GM12801 (cell line): ENCODE measurements around the gene APBA2.

ENCODE experiments used
- TF ChIP-seq, protein P1 (sequence below): IDR thresholded peaks from one replicate; pipeline ENCODE4 v1.5.1; 2011; ENCODE audit warnings: control low read depth; ENCODE audit not compliant: insufficient read length; ENCODE audit errors: extremely low read depth

APBA2 gene

DNA sequence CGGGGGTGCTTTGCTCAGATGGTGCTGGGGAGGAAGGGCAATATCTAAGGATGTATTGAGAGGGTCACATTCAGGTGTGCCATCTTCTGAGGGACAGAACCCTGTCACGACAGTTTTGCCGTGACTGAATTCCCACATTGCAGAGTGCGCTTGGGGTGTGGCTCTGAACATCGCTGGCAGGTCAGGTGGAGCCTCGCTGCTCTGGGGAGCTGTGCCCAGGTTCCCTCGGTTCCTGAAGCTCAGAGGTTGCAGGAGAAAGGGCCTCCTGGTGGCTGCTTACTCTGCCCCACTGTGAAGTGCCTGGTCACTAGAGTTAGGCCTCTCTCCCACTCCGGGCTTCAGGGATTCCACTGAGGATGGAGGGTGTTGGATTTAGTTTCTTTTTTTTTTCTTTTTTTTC is 51.5 kb downstream of the APBA2 start:
- TF ChIP-seq, protein P1, sequence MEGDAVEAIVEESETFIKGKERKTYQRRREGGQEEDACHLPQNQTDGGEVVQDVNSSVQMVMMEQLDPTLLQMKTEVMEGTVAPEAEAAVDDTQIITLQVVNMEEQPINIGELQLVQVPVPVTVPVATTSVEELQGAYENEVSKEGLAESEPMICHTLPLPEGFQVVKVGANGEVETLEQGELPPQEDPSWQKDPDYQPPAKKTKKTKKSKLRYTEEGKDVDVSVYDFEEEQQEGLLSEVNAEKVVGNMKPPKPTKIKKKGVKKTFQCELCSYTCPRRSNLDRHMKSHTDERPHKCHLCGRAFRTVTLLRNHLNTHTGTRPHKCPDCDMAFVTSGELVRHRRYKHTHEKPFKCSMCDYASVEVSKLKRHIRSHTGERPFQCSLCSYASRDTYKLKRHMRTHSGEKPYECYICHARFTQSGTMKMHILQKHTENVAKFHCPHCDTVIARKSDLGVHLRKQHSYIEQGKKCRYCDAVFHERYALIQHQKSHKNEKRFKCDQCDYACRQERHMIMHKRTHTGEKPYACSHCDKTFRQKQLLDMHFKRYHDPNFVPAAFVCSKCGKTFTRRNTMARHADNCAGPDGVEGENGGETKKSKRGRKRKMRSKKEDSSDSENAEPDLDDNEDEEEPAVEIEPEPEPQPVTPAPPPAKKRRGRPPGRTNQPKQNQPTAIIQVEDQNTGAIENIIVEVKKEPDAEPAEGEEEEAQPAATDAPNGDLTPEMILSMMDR = no peak

DNA sequence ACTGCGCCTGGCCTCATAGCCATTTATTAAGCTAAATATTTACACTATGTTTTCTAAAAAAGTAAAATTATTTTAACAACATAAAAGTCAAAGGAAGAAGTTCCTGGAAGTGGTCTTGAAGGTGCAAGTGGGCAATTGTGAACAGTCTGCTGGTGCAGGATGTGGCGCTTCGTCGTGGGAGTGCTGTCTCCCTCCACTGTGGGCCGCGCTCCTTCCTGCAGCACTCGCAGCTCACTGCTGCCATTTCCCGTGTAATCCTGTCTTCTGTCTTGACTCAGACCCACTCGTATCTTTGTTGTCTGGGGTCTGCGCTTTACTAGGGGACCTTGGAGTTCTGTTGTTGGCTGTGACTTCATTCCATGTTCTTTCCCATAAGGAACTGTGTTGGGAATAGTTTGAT is 56.3 kb downstream of the APBA2 start:
- TF ChIP-seq, protein P1 = no peak

DNA sequence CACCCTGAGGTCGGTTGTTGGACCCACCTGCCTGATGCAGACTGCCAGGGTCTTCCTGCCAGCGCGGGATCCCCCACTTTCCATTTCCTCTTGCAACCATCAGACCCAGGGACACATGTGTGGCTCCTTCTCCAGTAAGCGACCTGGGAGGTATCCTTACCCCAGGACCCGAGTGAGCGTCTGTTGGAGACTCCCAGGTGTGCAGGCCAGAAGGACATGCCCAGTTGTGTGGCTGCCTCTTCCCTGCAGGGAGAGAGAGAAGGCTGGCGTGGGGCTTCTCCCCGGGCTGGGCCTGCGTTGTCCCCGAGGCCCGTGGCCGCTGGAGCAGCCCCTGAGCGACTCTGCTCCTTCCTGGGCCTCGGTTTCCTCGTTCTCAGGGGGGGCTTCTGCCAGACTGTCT is 56.8 kb downstream of the APBA2 start:
- TF ChIP-seq, protein P1 = no peak

- TF ChIP-seq, protein P1 = no peak
Observed at GRCh38 chr15:28943146-28943545, 57.4 kb downstream of the APBA2 start.

- TF ChIP-seq, protein P1 = no peak
Observed at GRCh38 chr15:28943611-28944230, 57.9 kb downstream of the APBA2 start.

DNA sequence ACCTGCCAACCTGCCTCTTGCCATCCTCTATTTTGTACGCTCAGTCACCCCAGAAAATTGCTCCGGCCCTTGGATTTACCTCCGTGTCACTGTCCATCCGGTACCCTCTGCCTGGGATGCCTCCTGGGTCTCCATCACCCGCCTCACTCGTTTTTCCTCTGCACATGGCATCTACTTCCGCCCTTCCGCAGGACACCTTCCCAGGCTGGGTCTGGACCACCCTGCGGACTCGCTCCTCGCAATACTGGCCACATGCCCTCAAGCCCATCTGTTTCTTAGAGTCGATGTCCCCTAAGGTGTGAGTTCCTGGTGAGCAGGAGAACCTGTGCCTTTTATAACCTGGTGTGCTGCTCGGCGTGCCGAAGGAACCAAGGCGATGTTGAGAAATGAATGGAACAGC is 58.5 kb downstream of the APBA2 start:
- TF ChIP-seq, protein P1 = no peak

DNA sequence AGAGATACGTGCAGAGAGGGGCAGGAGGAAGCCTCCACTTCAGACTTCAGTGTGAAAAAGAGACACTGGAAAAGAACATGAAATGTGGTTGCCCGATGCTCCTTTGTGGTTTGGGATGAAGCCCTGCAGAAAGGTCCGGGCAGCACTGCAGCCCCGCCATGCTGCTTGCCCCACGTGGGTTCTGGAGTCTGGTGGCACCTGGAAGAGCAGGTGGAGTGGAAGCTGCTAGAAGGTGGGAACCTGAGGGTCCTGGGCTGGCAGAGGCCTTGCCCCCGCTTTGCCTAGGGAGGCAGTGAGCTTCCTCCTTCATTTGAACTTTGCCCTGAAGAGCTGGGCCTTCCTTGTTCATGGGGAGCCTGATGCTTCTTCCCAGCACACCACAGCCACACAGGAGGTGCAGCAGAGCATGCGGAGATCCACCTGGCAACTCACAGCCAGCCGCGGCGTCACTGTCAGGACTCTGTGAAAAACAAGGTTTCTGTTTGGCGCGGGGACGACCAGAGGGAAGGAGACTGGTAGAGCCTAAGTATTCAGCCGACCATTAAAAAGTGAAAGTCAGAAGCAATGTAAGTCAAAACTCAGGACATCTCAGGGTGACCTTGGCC is 59.0 kb downstream of the APBA2 start:
- TF ChIP-seq, protein P1 = no peak
